HEK293T (cell line): Measurements from ENCODE around the gene ZNF488.
"Not testable (repeated sequence)": the region's sequence is repeated elsewhere in the genome, so short reads cannot be mapped to it uniquely, and the experiment has no call there.

Experiments
- CTCF ChIA-PET: fragments of 350-600 bp; formaldehyde crosslinking; extraction: SDS; loops from one replicate; lab custom pipeline; 2021; ENCODE audit warnings: antibody characterized with exemption, inconsistent platforms; lab: Yijun Ruan, JAX
- POLR2A ChIA-PET: fragments of 350-600 bp; formaldehyde crosslinking; extraction: SDS; loops from one replicate; lab custom pipeline; 2020; ENCODE audit warnings: antibody characterized with exemption, inconsistent platforms; lab: Yijun Ruan, JAX
- DNase-seq: peaks from one replicate; pipeline ENCODE4 v3.0.0; 2012; ENCODE audit warnings: mixed read lengths; ENCODE audit errors: extremely low spot score
- ARNT ChIP-seq: fragments of 450-650 bp; IDR thresholded peaks from 2 replicates; pipeline ENCODE4 v1.6.1; 2017; ENCODE audit warnings: mild to moderate bottlenecking
- BHLHE40 ChIP-seq: fragments of 450-650 bp; IDR thresholded peaks from 2 replicates; pipeline ENCODE4 v1.6.1; 2016; ENCODE audit warnings: mild to moderate bottlenecking, moderate library complexity, borderline replicate concordance
- CTBP1 ChIP-seq: fragments of 450-650 bp; IDR thresholded peaks from 2 replicates; pipeline ENCODE4 v1.6.1; 2016; ENCODE audit warnings: borderline replicate concordance
- ELF4 ChIP-seq: fragments of 450-650 bp; IDR thresholded peaks from 2 replicates; pipeline ENCODE4 v1.6.1; 2017; ENCODE audit warnings: antibody characterized with exemption
- FOXA1 ChIP-seq: fragments of 450-650 bp; IDR thresholded peaks from 2 replicates; pipeline ENCODE4 v1.6.1; 2016; ENCODE audit warnings: mild to moderate bottlenecking
- FOXK2 ChIP-seq: fragments of 450-650 bp; IDR thresholded peaks from 2 replicates; pipeline ENCODE4 v1.6.1; 2016; ENCODE audit warnings: mild to moderate bottlenecking
- FOXM1 ChIP-seq: fragments of 450-650 bp; IDR thresholded peaks from 2 replicates; pipeline ENCODE4 v1.6.1; 2017; ENCODE audit warnings: mild to moderate bottlenecking, borderline replicate concordance
- HDGF ChIP-seq: fragments of 450-650 bp; IDR thresholded peaks from 2 replicates; pipeline ENCODE4 v1.6.1; 2017; ENCODE audit warnings: antibody characterized with exemption, borderline replicate concordance
- L3MBTL2 ChIP-seq: fragments of 450-650 bp; conservative IDR thresholded peaks from 2 replicates; pipeline ENCODE4 v1.6.1; 2016; ENCODE audit warnings: mild to moderate bottlenecking
- LEF1 ChIP-seq: fragments of 450-650 bp; IDR thresholded peaks from 2 replicates; pipeline ENCODE4 v1.6.1; 2017; ENCODE audit warnings: mild to moderate bottlenecking, borderline replicate concordance
- NFRKB ChIP-seq: fragments of 450-650 bp; IDR thresholded peaks from 2 replicates; pipeline ENCODE4 v1.6.1; 2016; ENCODE audit warnings: mild to moderate bottlenecking, moderate library complexity
- PKNOX1 ChIP-seq: fragments of 450-650 bp; IDR thresholded peaks from 2 replicates; pipeline ENCODE4 v1.6.1; 2016
- SP1 ChIP-seq: fragments of 450-650 bp; IDR thresholded peaks from 2 replicates; pipeline ENCODE4 v1.6.1; 2017
- SUZ12 ChIP-seq: fragments of 450-650 bp; IDR thresholded peaks from 2 replicates; pipeline ENCODE4 v1.6.1; 2016; ENCODE audit warnings: mild to moderate bottlenecking
- TARDBP ChIP-seq: fragments of 450-650 bp; IDR thresholded peaks from 2 replicates; pipeline ENCODE4 v1.6.1; 2016
- ZNF384 ChIP-seq: fragments of 450-650 bp; IDR thresholded peaks from 2 replicates; pipeline ENCODE4 v1.6.1; 2016

ZNF488 gene

DNA sequence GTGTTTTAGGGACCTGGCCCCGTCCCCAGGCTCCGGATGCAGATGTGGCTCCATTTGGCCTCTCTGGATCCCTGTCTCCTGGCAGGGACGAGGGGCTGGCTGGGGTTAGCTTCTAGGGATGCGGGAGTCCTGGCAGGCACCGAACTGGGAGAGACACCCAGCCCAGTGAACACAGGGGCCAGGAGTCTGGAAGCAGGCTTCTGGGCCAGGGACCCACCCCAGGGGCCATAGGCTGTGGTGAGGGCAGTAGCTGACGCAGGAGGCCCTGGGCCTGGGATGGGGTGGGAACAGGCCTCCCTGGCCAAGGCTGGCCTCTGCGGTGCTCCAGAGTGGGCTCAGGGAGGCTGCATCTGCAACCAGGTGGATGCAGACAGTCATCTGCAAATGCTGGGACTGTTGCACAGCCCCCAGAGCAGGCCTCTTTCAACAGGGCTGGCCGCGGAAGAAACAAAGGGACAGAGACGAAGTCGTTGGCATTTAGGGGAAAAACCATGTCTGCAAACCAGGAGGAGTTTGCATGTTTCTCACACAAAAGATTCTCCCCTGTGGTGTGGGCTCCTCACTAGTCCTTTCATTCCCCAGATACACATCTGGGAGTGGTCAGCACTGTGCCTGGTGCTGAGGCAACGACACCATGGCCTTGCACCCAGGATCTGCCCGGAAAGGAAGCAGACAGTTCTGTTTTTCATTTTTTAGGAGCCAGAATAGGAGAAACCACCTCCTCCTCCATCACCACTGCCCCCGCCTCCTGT is 36.4 kb upstream of the ZNF488 start:
- POLR2A ChIA-PET, result no interaction called here
- CTCF ChIA-PET, result no interaction called here
- TF ChIP-seq LEF1 (no peak), BHLHE40 (no peak), SP1 (no peak), SUZ12 (no peak), ARNT (no peak), TARDBP (no peak), L3MBTL2 (no peak), FOXM1 (no peak), NFRKB (no peak), ELF4 (no peak), PKNOX1 (no peak), CTBP1 (no peak)
- DNase-seq, result no peak

DNA sequence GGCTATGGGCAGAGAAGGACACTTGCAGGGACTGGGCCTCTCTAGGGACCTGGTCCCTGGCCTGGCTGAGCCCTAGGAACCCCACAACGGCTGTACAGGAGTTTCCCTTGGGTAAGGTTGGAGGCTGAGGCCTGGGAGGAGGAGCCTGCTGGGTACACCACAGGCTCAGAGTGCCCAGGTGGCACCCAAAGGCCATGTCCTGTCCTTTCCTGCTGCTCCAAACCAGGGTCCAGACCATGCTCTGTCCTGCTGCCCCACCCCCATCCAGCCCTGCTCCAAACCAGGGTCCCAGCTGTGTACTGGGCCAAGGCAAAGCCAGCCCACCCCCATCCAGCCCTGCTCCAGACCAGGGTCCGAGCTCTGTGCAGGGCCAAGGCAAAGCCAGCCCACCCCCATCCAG is 35.3 kb upstream of the ZNF488 start:
- CTCF ChIA-PET, result no interaction called here
- no peak for TF ChIP-seq LEF1
- no peak for TF ChIP-seq FOXK2
- TF ChIP-seq L3MBTL2, result no peak
- no peak for TF ChIP-seq CTBP1
- no peak for TF ChIP-seq ELF4
- TF ChIP-seq FOXA1, result no peak
- TF ChIP-seq SP1, result no peak
- TF ChIP-seq HDGF, result no peak
- TF ChIP-seq SUZ12, result no peak
- no peak for TF ChIP-seq PKNOX1
- no peak for TF ChIP-seq TARDBP
- no peak for TF ChIP-seq FOXM1
- TF ChIP-seq NFRKB, result no peak
- no peak for TF ChIP-seq BHLHE40
- no peak for TF ChIP-seq ARNT
- no peak for TF ChIP-seq ZNF384
- POLR2A ChIA-PET, result interaction anchor here (1.0 kb wide), 1 partner anchor 35 kb away, joined by 3 read pairs; the partner anchor contains the start of gene ZNF488
- no peak for DNase-seq

- TF ChIP-seq SUZ12, result no peak
- TF ChIP-seq NFRKB, result no peak
- no peak for TF ChIP-seq ZNF384
- TF ChIP-seq HDGF, result no peak
- TF ChIP-seq SP1, result no peak
- no peak for TF ChIP-seq FOXA1
- TF ChIP-seq BHLHE40, result no peak
- no peak for TF ChIP-seq PKNOX1
- TF ChIP-seq ARNT, result no peak
- no peak for TF ChIP-seq CTBP1
- no peak for TF ChIP-seq FOXM1
- TF ChIP-seq FOXK2, result no peak
- no peak for TF ChIP-seq TARDBP
- no peak for TF ChIP-seq ELF4
- no peak for TF ChIP-seq L3MBTL2
- TF ChIP-seq LEF1, result no peak
- CTCF ChIA-PET, result no interaction called here
- no peak for DNase-seq
- POLR2A ChIA-PET, result interaction anchor here (1.0 kb wide), 1 partner anchor 35 kb away, joined by 3 read pairs; the partner anchor contains the start of gene ZNF488
Measured at GRCh38 chr10:47418966-47419365, 34.9 kb upstream of the ZNF488 start.

DNA sequence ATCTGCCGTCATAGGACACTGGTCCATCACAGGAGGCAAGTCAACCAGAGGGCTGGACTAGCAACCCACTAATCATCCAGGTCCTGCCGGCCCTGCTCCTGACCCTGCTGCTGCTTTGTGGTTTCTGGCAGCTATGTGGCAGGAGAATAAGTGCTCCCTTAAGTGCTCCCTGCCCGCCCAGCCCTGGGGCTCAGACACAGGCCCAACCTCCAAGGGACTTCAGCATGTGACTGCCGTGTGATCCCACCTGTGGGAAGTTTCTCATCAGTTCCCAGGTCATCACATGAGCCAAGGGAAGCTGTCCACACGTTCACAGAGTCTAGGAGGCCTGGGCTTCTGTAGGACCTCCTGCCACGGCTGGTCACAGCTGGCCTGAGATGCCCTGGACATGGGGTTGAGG is 34.2 kb upstream of the ZNF488 start:
- ChIA-PET POLR2A (interaction anchor here (1.0 kb wide), 1 partner anchor 34 kb away, joined by 3 read pairs; the partner anchor contains the start of gene ZNF488), CTCF (interaction anchor here (0.6 kb wide), 1 partner anchor 58 kb away, joined by 3 read pairs; no protein-coding TSS in a partner anchor)
- DNase-seq, result no peak
- TF ChIP-seq L3MBTL2, result no peak
- TF ChIP-seq FOXM1, result no peak
- no peak for TF ChIP-seq SUZ12
- TF ChIP-seq SP1, result no peak
- no peak for TF ChIP-seq FOXA1
- no peak for TF ChIP-seq CTBP1
- no peak for TF ChIP-seq NFRKB
- TF ChIP-seq BHLHE40, result no peak
- no peak for TF ChIP-seq ARNT
- TF ChIP-seq LEF1, result no peak
- no peak for TF ChIP-seq HDGF
- TF ChIP-seq ZNF384, result no peak
- TF ChIP-seq PKNOX1, result no peak
- TF ChIP-seq ELF4, result no peak
- TF ChIP-seq FOXK2, result no peak
- no peak for TF ChIP-seq TARDBP

DNA sequence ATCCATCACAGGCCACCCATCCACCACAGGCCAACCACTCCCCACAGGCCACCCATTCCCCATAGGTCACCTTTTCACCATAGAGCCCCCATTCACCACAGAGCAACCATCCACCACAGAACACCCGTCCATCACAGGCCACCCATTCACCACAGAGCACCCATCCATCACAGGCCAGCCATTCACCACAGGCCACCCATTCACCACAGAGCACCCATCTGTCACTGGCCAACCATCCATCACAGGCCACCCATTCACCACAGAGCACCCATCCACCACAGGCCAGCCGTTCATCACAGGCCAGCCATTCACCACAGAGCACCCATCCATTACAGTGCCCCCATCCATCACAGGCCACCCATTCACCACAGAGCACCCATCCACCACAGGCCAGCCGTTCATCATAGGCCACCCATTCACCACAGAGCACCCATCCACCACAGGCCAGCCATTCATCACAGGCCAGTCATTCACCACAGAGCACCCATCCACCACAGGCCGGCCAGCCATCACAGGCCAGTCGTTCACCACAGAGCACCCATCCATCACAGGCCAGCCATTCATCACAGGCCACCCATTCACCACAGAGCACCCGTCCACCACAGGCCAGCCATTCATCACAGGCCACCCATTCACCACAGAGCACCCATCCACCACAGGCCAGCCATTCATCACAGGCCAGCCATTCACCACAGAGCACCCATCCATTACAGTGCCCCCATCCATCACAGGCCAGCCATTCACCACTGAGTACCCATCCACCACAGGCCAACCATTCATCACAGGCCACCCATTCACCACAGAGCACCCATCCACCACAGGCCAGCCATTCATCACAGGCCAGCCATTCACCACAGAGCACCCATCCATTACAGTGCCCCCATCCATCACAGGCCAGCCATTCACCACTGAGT is 32.5 kb upstream of the ZNF488 start:
- DNase-seq, POLR2A ChIA-PET, CTCF ChIA-PET: not testable (repeated sequence)
